HG03175 (cell line): Measurements from ENCODE around the gene RNF144A.

Source experiments
- ATAC-seq: cut with Tn5 transposase; IDR thresholded peaks from one replicate; pipeline ENCODE4 v1.9.1; 2021; ENCODE audit warnings: mild to moderate bottlenecking, moderate library complexity; ENCODE audit not compliant: unreplicated experiment

The RNF144A gene

GRCh38 chr2:7035884-7036283, 118.7 kb downstream of the RNF144A start:
- no peak for ATAC-seq

- peak; percentile 95 for ATAC-seq
Measured at GRCh38 chr2:7037340-7038333, 120.4 kb downstream of the RNF144A start.

- ATAC-seq: no peak
Measured at GRCh38 chr2:7040547-7040946, 123.3 kb downstream of the RNF144A start.

- no peak for ATAC-seq
Measured at GRCh38 chr2:7041421-7041820, 124.2 kb downstream of the RNF144A start.

- no peak for ATAC-seq
Measured at GRCh38 chr2:7043690-7044089, 126.5 kb downstream of the RNF144A start.

- peak; percentile 77 for ATAC-seq
Measured at GRCh38 chr2:7044253-7045250, 127.3 kb downstream of the RNF144A start.

- no peak for ATAC-seq
Measured at GRCh38 chr2:7045601-7046590, 128.7 kb downstream of the RNF144A start.

GRCh38 chr2:7047661-7048060, 130.4 kb downstream of the RNF144A start:
- ATAC-seq: no peak

GRCh38 chr2:7048762-7049294, 131.6 kb downstream of the RNF144A start:
- ATAC-seq: no peak

GRCh38 chr2:7052404-7052803, 135.2 kb downstream of the RNF144A start:
- peak; percentile 80 for ATAC-seq

- no peak for ATAC-seq
Measured at GRCh38 chr2:7053650-7054265, 136.5 kb downstream of the RNF144A start.

- ATAC-seq: peak; percentile 69
Measured at GRCh38 chr2:7057865-7058400, 140.7 kb downstream of the RNF144A start.

GRCh38 chr2:7060156-7060555, 142.9 kb downstream of the RNF144A start:
- no peak for ATAC-seq

GRCh38 chr2:7060631-7061449, 143.6 kb downstream of the RNF144A start:
- ATAC-seq: no peak

GRCh38 chr2:7061450-7061789, 144.2 kb downstream of the RNF144A start:
- no peak for ATAC-seq

GRCh38 chr2:7061921-7062320, 144.7 kb downstream of the RNF144A start:
- ATAC-seq: no peak

- ATAC-seq: no peak
Measured at GRCh38 chr2:7063789-7064188, 146.6 kb downstream of the RNF144A start.

- no peak for ATAC-seq
Measured at GRCh38 chr2:7068457-7068856, 151.2 kb downstream of the RNF144A start.
